HG03196 (cell line): ENCODE data around the gene HNRNPA0.
"Not testable (repeated sequence)": the region's sequence is repeated elsewhere in the genome, so short reads cannot be mapped to it uniquely, and the experiment has no call there.

Experiments
- ATAC-seq: cut with Tn5 transposase; IDR thresholded peaks from one replicate; pipeline ENCODE4 v1.9.1; 2021; ENCODE audit not compliant: unreplicated experiment

Gene HNRNPA0

GRCh38 chr5:137754188-137754960, at the start of gene HNRNPA0:
Gene HNRNPA0, minus strand, starts transcription at chr5:137754363. Its CDS starts 297 bp downstream, at chr5:137754066.
- ATAC-seq, result peak; percentile 83

DNA sequence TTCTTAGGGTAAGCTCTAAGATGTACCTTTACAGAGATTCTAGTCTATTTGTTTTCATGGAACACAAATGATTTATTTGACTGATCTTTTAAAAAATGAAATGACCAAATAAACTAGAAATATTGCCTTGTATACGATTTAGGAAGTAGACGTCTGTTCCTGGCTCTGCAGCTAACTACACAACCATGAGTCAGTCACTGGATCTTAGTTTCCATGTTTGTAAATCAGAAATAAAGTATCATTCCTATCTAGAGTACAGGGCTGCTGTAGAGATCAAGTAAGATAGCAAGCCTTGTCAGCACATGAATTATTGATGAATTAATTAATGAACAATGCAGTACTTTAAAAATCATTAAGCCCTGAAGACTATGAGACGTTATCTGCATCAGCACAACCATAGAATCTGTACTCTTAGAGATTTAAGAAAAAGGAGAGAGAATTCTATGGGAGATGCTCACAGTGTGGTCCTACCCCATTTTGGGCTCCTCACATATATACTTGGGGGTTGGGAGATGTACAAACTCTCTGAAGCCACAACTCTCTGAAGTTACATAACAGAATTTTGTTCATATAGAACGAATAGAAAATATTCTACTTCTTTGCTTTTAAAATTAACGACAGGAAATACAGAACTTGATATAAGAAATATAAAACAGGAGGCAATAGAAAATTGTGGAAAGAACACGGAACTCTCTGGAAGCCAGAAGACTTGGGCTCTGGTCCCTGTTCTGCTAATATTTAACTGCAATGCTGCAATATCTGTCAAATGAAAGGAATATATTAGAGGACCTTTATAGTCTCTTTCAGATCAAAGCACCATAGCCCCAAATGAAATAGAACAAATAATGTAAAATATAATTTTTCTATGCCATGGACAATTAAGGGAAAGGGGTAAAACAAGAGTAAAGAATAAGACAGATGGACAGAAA, 48.4 kb upstream of the HNRNPA0 start:
- no peak for ATAC-seq

GRCh38 chr5:137800700-137801411, 46.7 kb upstream of the HNRNPA0 start:
- no peak for ATAC-seq

DNA sequence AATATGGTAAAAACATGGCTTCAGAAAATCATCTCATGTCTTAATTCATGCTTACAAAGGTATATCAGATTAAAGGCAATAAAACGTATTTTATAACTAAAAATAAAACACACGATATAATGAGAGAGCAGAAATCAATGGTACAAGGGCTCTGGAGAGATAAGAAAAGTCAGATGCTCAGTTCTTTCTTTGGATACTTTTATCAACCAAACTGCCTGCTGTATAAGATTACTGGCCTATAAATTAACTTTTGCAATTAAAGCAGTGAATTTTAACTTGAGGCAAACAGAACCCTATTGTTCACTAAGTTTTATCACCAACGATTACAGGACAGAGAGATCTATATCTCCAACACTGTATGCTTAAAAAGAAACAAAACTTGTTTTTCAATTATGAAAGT, 42.1 kb upstream of the HNRNPA0 start:
- ATAC-seq, result no peak

GRCh38 chr5:137794863-137795262, 40.7 kb upstream of the HNRNPA0 start:
- ATAC-seq, result no peak

DNA sequence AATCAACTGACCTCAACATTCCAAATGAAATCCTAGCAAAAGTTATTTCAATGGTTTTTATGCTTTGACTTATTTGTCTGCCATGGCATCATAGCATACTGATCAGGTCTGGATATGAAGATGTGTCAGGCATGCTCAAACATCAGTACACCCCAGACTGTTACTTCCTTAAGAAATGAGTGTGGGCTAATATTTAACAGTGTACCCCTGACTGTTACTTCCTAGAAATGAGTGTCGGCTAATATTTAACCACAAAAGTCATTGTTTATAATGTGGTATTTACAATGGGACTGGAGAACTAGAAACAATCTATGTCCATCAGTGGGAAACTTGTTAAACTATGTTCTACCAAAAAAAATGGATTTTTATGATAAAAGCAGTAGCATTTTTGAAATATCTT, 38.1 kb upstream of the HNRNPA0 start:
- no peak for ATAC-seq

DNA sequence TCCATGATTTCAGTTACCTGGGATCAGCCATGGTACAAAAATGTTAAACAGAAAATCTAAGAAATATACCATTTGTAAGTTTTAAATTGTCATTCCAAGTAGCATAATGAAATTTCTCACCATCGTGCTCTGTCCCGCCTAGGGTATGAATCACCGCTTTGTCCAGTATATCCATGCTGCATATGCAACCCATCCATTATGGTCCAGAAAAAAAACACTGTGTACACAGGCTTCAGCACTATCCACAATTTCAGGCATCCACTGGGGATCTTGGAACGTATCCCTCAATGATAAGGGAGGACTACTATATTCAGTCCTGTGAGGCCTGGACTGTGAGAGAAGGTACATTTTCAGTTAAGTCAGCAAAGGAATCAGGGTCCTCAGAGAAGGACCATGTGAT, 37.6 kb upstream of the HNRNPA0 start:
- ATAC-seq, result no peak

DNA sequence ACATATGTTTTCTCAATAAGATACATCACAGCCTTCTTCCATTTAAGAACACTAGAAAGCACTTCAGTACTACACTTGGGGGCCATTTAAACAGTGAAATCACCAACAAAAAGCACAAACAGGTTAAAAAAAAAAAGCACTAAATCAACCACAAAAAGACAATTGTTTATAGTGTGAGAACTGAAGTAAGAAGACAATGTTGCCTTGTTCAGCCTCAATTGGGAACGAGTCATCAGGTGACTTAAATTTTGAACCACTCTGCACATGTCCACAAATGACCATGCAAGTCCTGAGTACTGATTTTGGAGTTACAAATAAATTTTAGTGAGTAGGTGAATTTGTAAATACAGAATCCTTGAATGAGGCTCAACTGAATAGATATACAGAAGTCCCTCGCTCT, 37.2 kb upstream of the HNRNPA0 start:
- no peak for ATAC-seq

GRCh38 chr5:137788560-137788959, 34.4 kb upstream of the HNRNPA0 start:
- not testable (repeated sequence) for ATAC-seq

DNA sequence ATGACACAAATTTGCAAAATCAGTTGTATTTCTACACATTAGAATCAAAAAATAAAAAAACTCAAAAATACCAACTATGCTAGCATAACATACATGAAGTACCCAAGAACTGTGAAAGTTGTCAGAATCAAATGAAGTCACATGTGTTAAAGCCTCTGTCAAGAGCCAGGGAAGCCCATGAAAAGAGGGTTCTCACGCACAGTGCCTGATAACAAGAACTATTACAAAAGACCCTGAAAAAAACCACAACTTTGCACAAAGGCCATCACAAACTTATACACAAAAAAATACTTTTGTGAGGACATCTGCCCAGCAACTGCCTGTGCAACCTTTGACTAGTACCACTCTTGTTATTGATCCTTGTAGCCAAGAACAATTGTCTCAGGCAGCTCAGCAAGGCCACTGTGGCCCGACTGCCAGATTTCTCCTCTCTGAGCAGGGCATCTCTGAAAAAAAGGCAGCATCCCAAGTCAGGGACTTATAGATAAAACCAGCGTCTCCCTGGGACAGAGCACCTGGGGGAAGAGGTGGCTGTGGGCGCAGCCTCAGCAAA, 28.9 kb upstream of the HNRNPA0 start:
- no peak for ATAC-seq

GRCh38 chr5:137782055-137782454, 27.9 kb upstream of the HNRNPA0 start:
- no peak for ATAC-seq

DNA sequence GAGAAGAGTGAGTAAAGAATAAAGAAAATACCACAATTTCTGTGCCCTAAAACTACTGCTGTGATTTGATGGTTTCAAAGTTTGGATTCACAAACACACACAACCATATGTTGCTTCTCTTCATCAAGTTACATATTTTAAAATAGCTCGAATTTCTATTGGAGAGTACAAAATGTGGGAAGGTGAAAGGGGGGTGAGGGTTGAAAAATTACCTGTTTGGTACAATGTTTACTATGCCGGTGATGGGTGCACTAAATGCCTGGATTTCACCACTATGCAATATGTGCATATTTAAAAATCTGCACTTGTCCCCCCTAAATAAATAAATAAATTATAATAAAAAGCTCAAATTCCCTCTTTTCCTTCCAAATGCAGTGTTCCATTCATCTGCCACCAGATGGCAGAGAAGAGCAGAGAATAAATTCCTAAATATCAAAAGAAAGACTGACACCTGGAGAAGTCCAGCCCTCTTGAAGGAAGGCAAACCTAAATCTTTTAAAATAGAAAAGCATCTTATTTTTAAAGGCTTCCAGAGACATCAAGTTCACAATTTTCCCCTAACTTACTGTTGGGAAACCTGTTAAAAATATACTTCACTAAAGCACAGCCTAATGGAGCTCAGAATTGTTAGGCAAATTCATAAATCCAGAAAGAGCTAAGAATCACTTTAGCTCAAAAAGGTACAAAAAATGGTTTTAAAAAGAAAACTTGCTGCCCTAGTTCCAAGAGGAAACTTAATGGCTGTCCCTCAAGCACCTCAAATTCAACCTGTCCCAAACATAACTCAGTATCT, 24.8 kb upstream of the HNRNPA0 start:
- no peak for ATAC-seq

- ATAC-seq, result not testable (repeated sequence)
Observed at GRCh38 chr5:137767937-137768336, 13.8 kb upstream of the HNRNPA0 start.

DNA sequence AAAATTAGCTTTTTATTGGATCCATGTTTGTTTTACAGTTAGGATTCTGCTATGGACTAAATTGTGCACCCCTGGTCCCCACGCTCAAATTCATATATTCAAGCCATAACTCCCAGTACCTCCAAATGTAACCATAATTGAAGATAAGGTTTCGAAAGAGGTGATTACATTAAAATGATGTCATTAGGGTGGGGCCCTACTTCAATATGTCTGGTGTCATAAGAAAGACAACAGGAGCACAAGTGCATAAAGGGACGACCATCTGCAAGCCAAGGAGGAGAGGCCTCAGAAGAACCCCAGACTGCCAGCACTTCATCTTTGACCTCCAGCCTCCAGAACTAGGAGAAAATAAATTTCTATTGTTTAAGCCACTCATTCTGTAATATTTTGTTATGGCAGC, 7.4 kb upstream of the HNRNPA0 start:
- ATAC-seq, result no peak

DNA sequence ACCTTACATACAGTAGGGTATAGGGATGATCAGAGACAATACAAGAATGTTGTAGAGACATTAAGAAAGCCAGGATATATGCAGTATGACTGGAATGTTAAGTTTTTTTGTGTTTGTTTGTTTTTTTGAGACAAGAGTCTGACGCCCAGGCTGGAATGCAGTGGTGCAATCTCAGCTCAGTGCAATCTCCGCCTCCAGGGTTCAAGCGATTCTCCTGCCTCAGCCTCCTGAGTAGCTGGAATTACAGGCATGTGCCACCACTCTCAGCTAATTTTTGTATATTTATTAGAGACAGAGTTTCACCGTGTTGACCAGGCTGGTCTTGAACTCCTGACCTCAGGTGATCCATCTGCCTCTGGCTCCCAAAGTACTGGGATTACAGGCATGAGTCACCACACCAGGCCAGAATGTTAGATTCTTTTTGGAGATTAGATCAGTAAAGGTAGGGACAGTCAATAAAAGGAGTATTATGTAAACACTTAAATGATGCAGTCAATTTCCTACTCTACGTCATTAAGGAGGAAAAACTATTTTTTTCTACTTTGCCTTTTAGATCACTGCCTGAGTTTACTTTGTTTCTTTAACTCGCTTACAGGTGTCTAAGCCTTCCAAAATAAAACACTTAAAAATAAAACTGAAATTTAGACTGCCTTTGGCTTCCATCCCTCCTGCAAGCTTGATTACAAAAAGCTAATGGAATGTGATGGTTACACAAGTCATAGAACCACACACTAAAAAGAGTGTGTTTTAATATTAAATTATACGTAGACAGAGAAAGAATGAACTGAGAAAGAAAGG, 6.8 kb upstream of the HNRNPA0 start:
- ATAC-seq, result no peak

GRCh38 chr5:137760294-137760693, 6.1 kb upstream of the HNRNPA0 start:
- ATAC-seq, result no peak

DNA sequence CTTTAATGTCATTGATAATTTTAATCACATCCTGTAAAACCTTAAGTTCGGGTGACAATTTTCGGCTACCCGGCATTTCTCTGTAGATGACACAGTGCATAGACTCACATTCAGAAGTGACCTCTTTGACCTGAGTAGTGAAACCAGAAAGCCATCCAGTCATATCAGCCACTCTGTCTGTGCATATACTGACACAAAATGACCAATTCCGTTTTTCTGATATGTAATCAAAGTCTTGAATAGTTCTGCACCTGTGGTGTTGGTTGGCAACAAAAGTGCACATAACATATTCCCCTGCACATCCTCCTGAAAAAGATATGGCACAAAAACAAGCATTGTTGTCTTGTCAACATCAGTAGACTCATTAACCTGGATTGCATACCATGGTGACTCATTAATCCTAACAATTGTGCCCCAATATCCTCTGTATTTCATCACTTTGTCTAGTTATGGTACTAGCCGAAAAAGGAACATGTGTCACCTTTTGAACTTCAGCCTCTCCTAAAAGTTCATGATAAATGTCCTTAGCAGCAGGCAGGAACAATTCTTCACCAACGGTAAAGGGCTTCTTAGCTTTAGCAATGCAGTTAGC, 4.6 kb upstream of the HNRNPA0 start:
- no peak for ATAC-seq

- ATAC-seq, result no peak
Observed at GRCh38 chr5:137758121-137758520, 4.0 kb upstream of the HNRNPA0 start.

GRCh38 chr5:137757634-137758033, 3.5 kb upstream of the HNRNPA0 start:
- ATAC-seq, result no peak
